HEK293 (cell line): ENCODE data around the gene DMPK.

Experiments
- GLI2 ChIP-seq: fragments of 450-650 bp; formaldehyde crosslinking; IDR thresholded peaks from 2 replicates; pipeline ENCODE4; 2017; ENCODE audit warnings: missing biosample characterization, missing genetic modification characterization, low read depth, borderline replicate concordance
- HOXC10 ChIP-seq: sonication (generic); formaldehyde crosslinking; IDR thresholded peaks from 2 replicates; pipeline ENCODE4 v1.8.1; 2023; ENCODE audit warnings: mild to moderate bottlenecking, missing genetic modification reagents
- KLF17 ChIP-seq: fragments of 450-650 bp; formaldehyde crosslinking; IDR thresholded peaks from 2 replicates; pipeline ENCODE4 v1.5.1; 2016; ENCODE audit warnings: missing biosample characterization, missing genetic modification characterization
- MEIS1 ChIP-seq: sonication (generic); formaldehyde crosslinking; IDR thresholded peaks from 2 replicates; pipeline ENCODE4 v1.8.1; 2022; ENCODE audit warnings: missing genetic modification reagents, mild to moderate bottlenecking, borderline replicate concordance
- PRDM2 ChIP-seq: fragments of 450-650 bp; formaldehyde crosslinking; IDR thresholded peaks from 2 replicates; pipeline ENCODE4 v1.5.1; 2016; ENCODE audit warnings: missing biosample characterization, missing genetic modification characterization, borderline replicate concordance
- TCF7L2 ChIP-seq: IDR thresholded peaks from 2 replicates; pipeline ENCODE4 v1.6.1; 2011; ENCODE audit warnings: low read depth, mild to moderate bottlenecking, inconsistent platforms, low read length, moderate library complexity, borderline replicate concordance
- ZEB2 ChIP-seq: fragments of 450-650 bp; formaldehyde crosslinking; IDR thresholded peaks from 2 replicates; pipeline ENCODE4 v1.5.1; 2016; ENCODE audit warnings: missing biosample characterization, missing genetic modification characterization
- ZFP37 ChIP-seq: fragments of 450-650 bp; formaldehyde crosslinking; IDR thresholded peaks from 2 replicates; pipeline ENCODE4 v1.5.1; 2016; ENCODE audit warnings: missing biosample characterization, missing genetic modification characterization
- ZFP69B ChIP-seq: fragments of 450-650 bp; formaldehyde crosslinking; IDR thresholded peaks from 2 replicates; pipeline ENCODE4 v1.5.1; 2016; ENCODE audit warnings: missing biosample characterization, missing genetic modification characterization
- ZIC2 ChIP-seq: fragments of 450-650 bp; formaldehyde crosslinking; IDR thresholded peaks from 2 replicates; pipeline ENCODE4 v1.5.1; 2016; ENCODE audit warnings: missing biosample characterization, missing genetic modification characterization
- ZNF146 ChIP-seq: fragments of 450-650 bp; formaldehyde crosslinking; IDR thresholded peaks from 2 replicates; pipeline ENCODE4 v1.5.1; 2016; ENCODE audit warnings: missing biosample characterization, missing genetic modification characterization
- ZNF184 ChIP-seq: fragments of 450-650 bp; IDR thresholded peaks from 2 replicates; pipeline ENCODE4 v1.5.1; 2018; ENCODE audit warnings: missing biosample characterization, mild to moderate bottlenecking, missing genetic modification characterization
- ZNF2 ChIP-seq: fragments of 450-650 bp; formaldehyde crosslinking; IDR thresholded peaks from 2 replicates; pipeline ENCODE4 v1.5.1; 2016; ENCODE audit warnings: missing biosample characterization, missing genetic modification characterization
- ZNF266 ChIP-seq: fragments of 450-650 bp; formaldehyde crosslinking; IDR thresholded peaks from 2 replicates; pipeline ENCODE4 v1.5.1; 2016; ENCODE audit warnings: missing biosample characterization, missing genetic modification characterization, low read depth
- ZNF341 ChIP-seq: fragments of 450-650 bp; formaldehyde crosslinking; IDR thresholded peaks from 2 replicates; pipeline ENCODE4; 2016; ENCODE audit warnings: low read depth, missing biosample characterization, missing genetic modification characterization
- ZNF350 ChIP-seq: fragments of 450-650 bp; formaldehyde crosslinking; IDR thresholded peaks from 2 replicates; pipeline ENCODE4 v1.5.0; 2017; ENCODE audit warnings: missing biosample characterization, mild to moderate bottlenecking, missing genetic modification characterization
- ZNF366 ChIP-seq: fragments of 450-650 bp; formaldehyde crosslinking; conservative IDR thresholded peaks from 2 replicates; pipeline ENCODE4 v1.5.1; 2016; ENCODE audit warnings: missing biosample characterization, missing genetic modification characterization
- ZNF416 ChIP-seq: fragments of 450-650 bp; formaldehyde crosslinking; IDR thresholded peaks from 2 replicates; pipeline ENCODE4 v1.5.1; 2016; ENCODE audit warnings: missing biosample characterization, missing genetic modification characterization
- ZNF530 ChIP-seq: fragments of 450-650 bp; formaldehyde crosslinking; IDR thresholded peaks from 2 replicates; pipeline ENCODE4 v1.5.1; 2016; ENCODE audit warnings: low read depth, missing biosample characterization, missing genetic modification characterization
- ZNF600 ChIP-seq: fragments of 450-650 bp; formaldehyde crosslinking; IDR thresholded peaks from 2 replicates; pipeline ENCODE4 v1.5.1; 2016; ENCODE audit warnings: missing biosample characterization, missing genetic modification characterization
- ZNF664 ChIP-seq: fragments of 450-650 bp; formaldehyde crosslinking; IDR thresholded peaks from 2 replicates; pipeline ENCODE4 v1.5.1; 2016; ENCODE audit warnings: missing biosample characterization, missing genetic modification characterization
- ZNF677 ChIP-seq: fragments of 450-650 bp; IDR thresholded peaks from 2 replicates; pipeline ENCODE4 v1.5.0; 2018; ENCODE audit warnings: missing biosample characterization, mild to moderate bottlenecking, missing genetic modification characterization, moderate library complexity
- ZNF843 ChIP-seq: fragments of 450-650 bp; formaldehyde crosslinking; IDR thresholded peaks from 2 replicates; pipeline ENCODE4 v1.5.1; 2016; ENCODE audit warnings: missing biosample characterization, missing genetic modification characterization
- ZSCAN16 ChIP-seq: fragments of 450-650 bp; formaldehyde crosslinking; IDR thresholded peaks from 2 replicates; pipeline ENCODE4 v1.5.1; 2016; ENCODE audit warnings: missing biosample characterization, missing genetic modification characterization
- TF ChIP-seq, protein P1 (sequence below): fragments of 450-650 bp; formaldehyde crosslinking; IDR thresholded peaks from 2 replicates; pipeline ENCODE4 v1.5.1; 2017; ENCODE audit warnings: missing biosample characterization, missing genetic modification characterization
- TF ChIP-seq, protein P2 (sequence below): fragments of 450-650 bp; formaldehyde crosslinking; optimal IDR thresholded peaks from 2 replicates; pipeline ENCODE3; 2016; ENCODE audit warnings: missing biosample characterization, mild to moderate bottlenecking, missing genetic modification characterization
- TF ChIP-seq, protein P3 (sequence below): fragments of 450-650 bp; formaldehyde crosslinking; IDR thresholded peaks from 2 replicates; pipeline ENCODE4 v1.5.1; 2016; ENCODE audit warnings: missing biosample characterization, missing genetic modification characterization

The DMPK gene

DNA sequence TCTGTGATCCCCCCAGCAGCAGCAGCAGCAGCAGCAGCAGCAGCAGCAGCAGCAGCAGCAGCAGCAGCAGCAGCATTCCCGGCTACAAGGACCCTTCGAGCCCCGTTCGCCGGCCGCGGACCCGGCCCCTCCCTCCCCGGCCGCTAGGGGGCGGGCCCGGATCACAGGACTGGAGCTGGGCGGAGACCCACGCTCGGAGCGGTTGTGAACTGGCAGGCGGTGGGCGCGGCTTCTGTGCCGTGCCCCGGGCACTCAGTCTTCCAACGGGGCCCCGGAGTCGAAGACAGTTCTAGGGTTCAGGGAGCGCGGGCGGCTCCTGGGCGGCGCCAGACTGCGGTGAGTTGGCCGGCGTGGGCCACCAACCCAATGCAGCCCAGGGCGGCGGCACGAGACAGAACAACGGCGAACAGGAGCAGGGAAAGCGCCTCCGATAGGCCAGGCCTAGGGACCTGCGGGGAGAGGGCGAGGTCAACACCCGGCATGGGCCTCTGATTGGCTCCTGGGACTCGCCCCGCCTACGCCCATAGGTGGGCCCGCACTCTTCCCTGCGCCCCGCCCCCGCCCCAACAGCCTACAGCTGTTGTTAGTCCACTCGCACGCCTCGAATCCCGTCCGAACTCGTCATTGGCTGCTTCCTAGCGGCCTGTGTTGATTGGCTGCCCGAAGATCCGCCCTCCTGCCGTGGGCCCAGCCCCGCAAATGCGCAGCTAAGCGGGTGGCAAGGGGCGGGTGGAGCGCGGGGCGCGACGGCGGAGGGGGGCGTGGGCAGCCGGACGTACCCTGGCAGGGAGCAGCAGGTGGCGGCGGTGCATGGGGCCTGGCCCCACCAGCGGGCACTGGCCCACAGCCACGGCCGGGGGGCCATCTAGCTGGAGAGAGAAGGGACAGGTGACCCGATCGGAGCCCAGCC, 11.8 kb downstream of the DMPK start (continued):
- TF ChIP-seq ZFP37 (tag by site-specific recombination) (peak; percentile 45; the same call in 1 of the 2 replicates), ZNF366 (tag by site-specific recombination) (no peak), ZEB2 (tag by site-specific recombination) (peak; percentile 65; the same call in 1 of the 2 replicates), ZNF350 (tag by site-specific recombination) (no peak), ZNF530 (no peak), ZNF416 (tag by site-specific recombination) (no peak), KLF17 (tag by site-specific recombination) (0 out of 2 replicates have a peak, but pooled peaks have one; percentile 12), ZNF2 (tag by site-specific recombination) (0 out of 2 replicates have a peak, but pooled peaks have one; percentile 41), ZSCAN16 (tag by site-specific recombination) (no peak), GLI2 (tag by site-specific recombination) (no peak), ZNF266 (tag by site-specific recombination) (no peak), PRDM2 (tag by site-specific recombination) (no peak), ZNF184 (tag by site-specific recombination) (no peak), TCF7L2 (no peak), ZNF843 (tag by site-specific recombination) (peak; percentile 39; the same call in 1 of the 2 replicates), ZNF146 (tag by site-specific recombination) (no peak), ZNF664 (no peak), MEIS1 (CRISPR knock-in tag) (no peak), ZFP69B (tag by site-specific recombination) (peak; percentile 99), ZNF600 (tag by site-specific recombination) (peak; percentile 61), ZNF677 (tag by site-specific recombination) (0 out of 2 replicates have a peak, but pooled peaks have one; percentile 9), ZNF341 (tag by site-specific recombination) (peak; percentile 95), ZIC2 (tag by site-specific recombination) (peak; percentile 95), HOXC10 (CRISPR knock-in tag) (no peak)
- TF ChIP-seq, protein P1, sequence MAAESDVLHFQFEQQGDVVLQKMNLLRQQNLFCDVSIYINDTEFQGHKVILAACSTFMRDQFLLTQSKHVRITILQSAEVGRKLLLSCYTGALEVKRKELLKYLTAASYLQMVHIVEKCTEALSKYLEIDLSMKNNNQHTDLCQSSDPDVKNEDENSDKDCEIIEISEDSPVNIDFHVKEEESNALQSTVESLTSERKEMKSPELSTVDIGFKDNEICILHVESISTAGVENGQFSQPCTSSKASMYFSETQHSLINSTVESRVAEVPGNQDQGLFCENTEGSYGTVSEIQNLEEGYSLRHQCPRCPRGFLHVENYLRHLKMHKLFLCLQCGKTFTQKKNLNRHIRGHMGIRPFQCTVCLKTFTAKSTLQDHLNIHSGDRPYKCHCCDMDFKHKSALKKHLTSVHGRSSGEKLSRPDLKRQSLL = no peak
- TF ChIP-seq, protein P2, sequence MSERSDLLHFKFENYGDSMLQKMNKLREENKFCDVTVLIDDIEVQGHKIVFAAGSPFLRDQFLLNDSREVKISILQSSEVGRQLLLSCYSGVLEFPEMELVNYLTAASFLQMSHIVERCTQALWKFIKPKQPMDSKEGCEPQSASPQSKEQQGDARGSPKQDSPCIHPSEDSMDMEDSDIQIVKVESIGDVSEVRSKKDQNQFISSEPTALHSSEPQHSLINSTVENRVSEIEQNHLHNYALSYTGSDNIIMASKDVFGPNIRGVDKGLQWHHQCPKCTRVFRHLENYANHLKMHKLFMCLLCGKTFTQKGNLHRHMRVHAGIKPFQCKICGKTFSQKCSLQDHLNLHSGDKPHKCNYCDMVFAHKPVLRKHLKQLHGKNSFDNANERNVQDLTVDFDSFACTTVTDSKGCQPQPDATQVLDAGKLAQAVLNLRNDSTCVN (tag by site-specific recombination) = peak; percentile 74
- TF ChIP-seq, protein P3, sequence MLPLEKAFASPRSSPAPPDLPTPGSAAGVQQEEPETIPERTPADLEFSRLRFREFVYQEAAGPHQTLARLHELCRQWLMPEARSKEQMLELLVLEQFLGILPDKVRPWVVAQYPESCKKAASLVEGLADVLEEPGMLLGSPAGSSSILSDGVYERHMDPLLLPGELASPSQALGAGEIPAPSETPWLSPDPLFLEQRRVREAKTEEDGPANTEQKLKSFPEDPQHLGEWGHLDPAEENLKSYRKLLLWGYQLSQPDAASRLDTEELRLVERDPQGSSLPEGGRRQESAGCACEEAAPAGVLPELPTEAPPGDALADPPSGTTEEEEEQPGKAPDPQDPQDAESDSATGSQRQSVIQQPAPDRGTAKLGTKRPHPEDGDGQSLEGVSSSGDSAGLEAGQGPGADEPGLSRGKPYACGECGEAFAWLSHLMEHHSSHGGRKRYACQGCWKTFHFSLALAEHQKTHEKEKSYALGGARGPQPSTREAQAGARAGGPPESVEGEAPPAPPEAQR (tag by site-specific recombination) = no peak
